Endothelial cell of umbilical vein (primary cell): ENCODE measurements around the gene TMEM8B. TPM values are rescaled to one million over a fixed set of nuclear protein-coding genes. Genes with fewer than 3 reads are reported as not detected.
A peak's percentile ranks its signal among the peaks of the same experiment; 100 is the strongest.

Experiments
- BruUV-seq: library from RNA; stranded (reverse); fragments of 400-500 nt; replicated peaks from 2 replicates; lab custom pipeline; 2021; lab: Mats Ljungman, UMichigan
- CTCF ChIA-PET: fragments of 300-600, 350-600 bp; sonication (Branson Sonifier 250); formaldehyde crosslinking; loops from one replicate; lab custom pipeline; 2021; ENCODE audit warnings: antibody characterized with exemption, inconsistent platforms; lab: Charles Lee
- POLR2A ChIA-PET: fragments of 300-600, 350-600 bp; sonication (Branson Sonifier 250); formaldehyde crosslinking; loops from one replicate; lab custom pipeline; 2021; ENCODE audit warnings: antibody characterized with exemption, inconsistent platforms; lab: Charles Lee
- DNase-seq: peaks from one replicate; pipeline ENCODE4 v3.0.0-alpha.2; 2011; ENCODE audit warnings: low read depth, low spot score
- FAIRE-seq: peaks from 2 replicates; lab custom pipeline; 2011; peaks lifted over from hg19 to GRCh38; lab: Jason Lieb, UNC
- H2AFZ ChIP-seq: 2 replicates; pipeline ENCODE4 v1.6.0; 2012; ENCODE audit warnings: low read depth, low read length, control low read depth, inconsistent platforms
- H3K27ac ChIP-seq: 2 replicates; pipeline ENCODE4 v1.5.1; 2011; ENCODE audit warnings: low read depth, mild to moderate bottlenecking, control low read depth, low read length, moderate library complexity; ENCODE audit not compliant: insufficient read depth
- H3K27me3 ChIP-seq, 2 experiments: 2 replicates each; pipeline versions ENCODE4 v1.6.0 to v1.6.1; 2011; ENCODE audit warnings: low read length in 2 of 2, mixed read lengths in 1 of 2; ENCODE audit not compliant: control insufficient read depth in 2 of 2, insufficient read depth in 2 of 2
- H3K36me3 ChIP-seq, 2 experiments: 2 replicates in 1 of 2; 3 replicates in 1 of 2; pipeline ENCODE4 v1.5.1; 2011; ENCODE audit warnings: low read length in 2 of 2, mild to moderate bottlenecking in 1 of 2, moderate library complexity in 1 of 2; ENCODE audit not compliant: control insufficient read depth in 2 of 2, insufficient read depth in 2 of 2; ENCODE audit errors: extremely low read depth in 1 of 2
- H3K4me1 ChIP-seq: 3 replicates; pipeline ENCODE4 v1.5.1; 2011; ENCODE audit warnings: mild to moderate bottlenecking, low read length; ENCODE audit not compliant: control insufficient read depth, insufficient read depth; ENCODE audit errors: extremely low read depth
- H3K4me2 ChIP-seq: 2 replicates; pipeline ENCODE4 v1.6.1; 2011; ENCODE audit warnings: low read length, control low read depth, mixed read lengths; ENCODE audit not compliant: insufficient read depth
- H3K4me3 ChIP-seq, 3 experiments: fragments of 200-600 bp in 1 of 3; sonication (generic), shearing (Covaris generic) in 1 of 3; replicated peaks in 1 of 3; 2 replicates each; pipeline ENCODE4 v1.5.1; 2011 to 2016; ENCODE audit warnings: control low read depth in 3 of 3, low read length in 3 of 3, mild to moderate bottlenecking in 2 of 3, inconsistent platforms in 1 of 3, low read depth in 1 of 3, moderate library complexity in 1 of 3; ENCODE audit not compliant: insufficient read depth in 1 of 3
- H3K79me2 ChIP-seq: 2 replicates; pipeline ENCODE4 v1.6.0; 2012; ENCODE audit warnings: low read length, inconsistent platforms; ENCODE audit not compliant: control insufficient read depth, insufficient read depth
- H3K9ac ChIP-seq: replicated peaks from 2 replicates; pipeline ENCODE3; 2011; ENCODE audit warnings: low read length, control low read depth; ENCODE audit not compliant: insufficient read depth; ENCODE audit errors: extremely low read depth
- H3K9me1 ChIP-seq: replicated peaks from 3 replicates; pipeline ENCODE4 v1.6.0; 2011; ENCODE audit warnings: mild to moderate bottlenecking, low read length; ENCODE audit not compliant: control insufficient read depth, insufficient read depth; ENCODE audit errors: extremely low read depth
- H3K9me3 ChIP-seq: replicated peaks from 2 replicates; pipeline ENCODE4 v1.5.1; 2012; ENCODE audit warnings: low read length, inconsistent platforms; ENCODE audit not compliant: control insufficient read depth, insufficient read depth
- H4K20me1 ChIP-seq: replicated peaks from 2 replicates; pipeline ENCODE3; 2011; ENCODE audit warnings: mild to moderate bottlenecking, low read length; ENCODE audit not compliant: control insufficient read depth, insufficient read depth; ENCODE audit errors: extremely low read depth
- CTCF ChIP-seq, 2 donors: IDR thresholded peaks; 1 replicate in 1 of 2; 2 replicates in 1 of 2; pipeline ENCODE4 v1.5.1; 2011; ENCODE audit warnings: low read length in 2 of 2, mild to moderate bottlenecking in 2 of 2, moderate library complexity in 2 of 2, control low read depth in 1 of 2, inconsistent platforms in 1 of 2, low read depth in 1 of 2; ENCODE audit not compliant: insufficient read depth in 1 of 2; ENCODE audit errors: extremely low read depth in 1 of 2
- EZH2 ChIP-seq: IDR thresholded peaks from 2 replicates; pipeline ENCODE4 v1.6.1; 2012; ENCODE audit warnings: borderline replicate concordance, low read depth, mild to moderate bottlenecking, moderate library complexity, low read length, inconsistent platforms; ENCODE audit not compliant: severe bottlenecking
- FOS ChIP-seq: IDR thresholded peaks from 2 replicates; pipeline ENCODE4 v1.6.1; 2011; ENCODE audit warnings: mild to moderate bottlenecking, low read length, moderate library complexity, borderline replicate concordance; ENCODE audit not compliant: insufficient read depth
- GATA2 ChIP-seq: IDR thresholded peaks from 2 replicates; pipeline ENCODE4 v1.7.0; 2011; ENCODE audit warnings: low read depth, mild to moderate bottlenecking, moderate library complexity, mixed read lengths, low read length; ENCODE audit not compliant: insufficient read length, insufficient read depth
- JUN ChIP-seq: IDR thresholded peaks from 2 replicates; pipeline ENCODE4 v1.6.1; 2011; ENCODE audit warnings: borderline replicate concordance, low read depth; ENCODE audit not compliant: insufficient read length, insufficient read depth
- MAX ChIP-seq: IDR thresholded peaks from 2 replicates; pipeline ENCODE4 v1.6.1; 2011; ENCODE audit not compliant: insufficient read depth, insufficient read length
- MYC ChIP-seq: IDR thresholded peaks from one replicate; pipeline ENCODE4 v1.6.1; 2011; ENCODE audit warnings: mild to moderate bottlenecking, low read depth, low read length
- POLR2A ChIP-seq: IDR thresholded peaks from 2 replicates; pipeline ENCODE4 v1.6.1; 2012; ENCODE audit warnings: low read depth, mild to moderate bottlenecking, control low read depth, low read length
- POLR2AphosphoS5 ChIP-seq: IDR thresholded peaks from 2 replicates; pipeline ENCODE4 v1.6.1; 2012; ENCODE audit warnings: low read depth, mild to moderate bottlenecking, control low read depth, low read length, moderate library complexity; ENCODE audit not compliant: insufficient read depth
- dilution Hi-C: fragments of 300-500 bp; cut with MboI; formaldehyde crosslinking; loops from one replicate; pipeline ENCODE4 v1.15.0; 2019; ENCODE audit warnings: low sequenced_read_pairs; ENCODE audit not compliant: extremely low pct_ligation_motif_present
- intact Hi-C: fragments of 100-400 bp; cut with micrococcal nuclease; formaldehyde crosslinking; loops from one replicate; pipeline ENCODE4 v1.10.0; 2022
- polyA plus RNA-seq, 4 experiments: library from polyadenylated mRNA; depleted of rRNA in 3 of 4; stranded (reverse) in 3 of 4; unstranded in 1 of 4; fragments of >200 nt; gene quantifications; 2 replicates each; pipeline versions ENCODE4 v1.2.1 to v1.2.3, GENCODE V29; 2011 to 2012; ENCODE audit warnings: missing spikeins in 1 of 4
- total RNA-seq: library from RNA; stranded (reverse); gene quantifications from 2 replicates; pipeline ENCODE4 v1.2.3, GENCODE V29; 2021

TMEM8B gene
- total and polyA plus RNA-seq, 2 donors (not counting 3 experiments of a cell fraction or from before 2014, with no cell fraction given) = 2.5 to 3.6 TPM

- Histone ChIP-seq H3K79me2 (no peaks in the 10 kb centered on the region), H4K20me1 (no peaks in the 10 kb centered on the region), H3K27ac (no peak overlapping the region), H3K9me1 (no peaks in the 10 kb centered on the region), H3K4me3 (no peak overlapping the region), H2AFZ (no peak overlapping the region), H3K4me1 (no peaks in the 10 kb centered on the region), H3K27me3 (peaks cover 0 to 12% of the 10 kb centered on the region in 2 experiments), H3K9ac (no peak overlapping the region), H3K36me3 (no peaks in the 10 kb centered on the region), H3K4me2 (no peak overlapping the region), H3K9me3 (no peaks in the 10 kb centered on the region)
- intact Hi-C loops (no loop called here), dilution Hi-C loops (no loop called here)
- ChIA-PET POLR2A (interaction anchor here (0.6 kb wide), 1 partner anchor 14 kb away, joined by 7 read pairs; no protein-coding TSS in a partner anchor), CTCF (interaction anchor here (0.8 to 3.2 kb wide), 17 partner anchors 9 to 177 kb away, joined by 3 to 27 read pairs (median 4); partner anchors contain the start of genes CCDC107, HINT2 and RMRP)
- BruUV-seq = no TSS peak
- DNase-seq (no peak), FAIRE-seq (peak; percentile 72)
- TF ChIP-seq GATA2 = no peak
- TF ChIP-seq CTCF (IDR thresholded peaks at IDR 0.05; ENCODE audit: extremely low read depth in 1 of 2, insufficient read depth in 1 of 2, low read depth in 1 of 2, low read length in 2 of 2) = peak; percentile 24 to 27
Observed at GRCh38 chr9:35835216-35835632, 6.2 kb downstream of the TMEM8B start.

- TF ChIP-seq MYC (no peak), FOS (no peak), GATA2 (no peak), MAX (no peak), POLR2AphosphoS5 (no peak), EZH2 (no peak), POLR2A (no peak), JUN (no peak), CTCF (IDR thresholded peaks at IDR 0.05; ENCODE audit: extremely low read depth in 1 of 2, insufficient read depth in 1 of 2, low read depth in 1 of 2, low read length in 2 of 2) (no peak)
- Histone ChIP-seq H3K4me3 (no peak overlapping the region), H3K4me1 (no peaks in the 10 kb centered on the region), H3K9ac (no peak overlapping the region), H3K9me3 (no peaks in the 10 kb centered on the region), H4K20me1 (no peaks in the 10 kb centered on the region), H3K27me3 (peaks cover 0 to 14% of the 10 kb centered on the region in 2 experiments), H3K27ac (no peak overlapping the region), H3K79me2 (no peaks in the 10 kb centered on the region), H3K9me1 (no peaks in the 10 kb centered on the region), H2AFZ (no peak overlapping the region), H3K36me3 (no peaks in the 10 kb centered on the region), H3K4me2 (no peak overlapping the region)
- POLR2A ChIA-PET = interaction anchor here (0.6 kb wide), 1 partner anchor 13 kb away, joined by 7 read pairs; no protein-coding TSS in a partner anchor
- CTCF ChIA-PET = interaction anchor here (0.8 to 3.2 kb wide), 16 partner anchors 8 to 178 kb away, joined by 3 to 27 read pairs (median 4); partner anchors contain the start of genes CCDC107, HINT2 and RMRP
- intact Hi-C loops (no loop called here), dilution Hi-C loops (no loop called here)
- BruUV-seq = no TSS peak
- FAIRE-seq = no peak
- no peak for DNase-seq
Observed at GRCh38 chr9:35835766-35836165, 6.7 kb downstream of the TMEM8B start.
